ENCODE measurements around the gene CEP85L.

The CEP85L gene

DNA sequence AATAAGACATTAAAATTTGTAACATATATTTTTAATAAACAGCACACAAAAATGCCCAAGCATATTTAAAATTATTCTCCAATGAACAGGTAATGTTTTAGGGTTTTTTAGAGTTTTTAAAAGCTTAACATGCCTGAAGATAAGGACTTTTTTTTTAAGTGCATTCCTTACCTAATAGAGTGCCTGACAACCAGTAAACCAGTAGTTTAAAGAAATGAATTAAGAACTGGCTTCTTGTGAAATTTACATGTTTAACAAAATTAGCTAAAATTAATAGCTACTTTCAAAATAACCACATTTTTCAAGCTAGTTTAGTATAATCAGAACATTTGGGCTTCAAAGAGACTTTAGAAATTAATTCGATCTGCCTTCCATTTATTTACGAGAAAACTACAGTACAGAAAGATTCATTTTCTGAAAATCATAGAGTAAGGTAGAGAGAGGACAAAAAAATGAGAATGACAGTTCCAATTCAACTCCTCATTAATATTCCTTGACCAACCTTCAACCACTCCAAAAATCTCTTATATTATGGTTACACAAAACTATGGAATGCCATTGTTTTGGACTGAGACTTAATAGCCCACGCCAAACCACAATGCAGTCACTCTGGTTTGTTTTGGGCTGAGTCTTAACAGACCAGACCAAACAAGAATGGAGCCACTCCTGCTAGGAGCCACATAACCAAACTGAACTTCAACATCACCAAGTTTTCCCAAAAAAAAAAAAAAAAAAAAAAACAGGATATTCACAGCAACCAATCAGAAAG is 109.0 kb downstream of the CEP85L start:
- DNase-seq (ENCODE audit: low read depth in 2 of 2) = no peak

DNA sequence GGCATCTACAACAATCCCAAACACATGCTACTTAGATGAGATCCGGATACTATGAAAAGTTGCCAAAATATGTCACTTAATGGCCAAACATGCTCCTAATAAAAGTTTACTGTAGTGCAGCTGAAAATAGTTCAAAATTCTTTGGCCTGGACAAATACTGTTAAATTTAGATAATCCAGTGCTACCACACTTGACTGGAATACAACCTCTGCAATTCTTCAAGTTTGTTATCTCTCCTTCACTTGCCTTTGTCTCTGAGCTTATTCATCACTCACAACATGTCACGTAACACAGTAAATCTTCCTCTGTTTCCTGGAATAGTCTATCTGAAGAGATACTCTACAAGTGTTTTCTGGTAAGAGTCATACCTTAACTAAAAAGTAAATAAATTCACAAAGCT is 113.8 kb downstream of the CEP85L start:
- DNase-seq (ENCODE audit: low read depth in 2 of 2) = no peak

DNA sequence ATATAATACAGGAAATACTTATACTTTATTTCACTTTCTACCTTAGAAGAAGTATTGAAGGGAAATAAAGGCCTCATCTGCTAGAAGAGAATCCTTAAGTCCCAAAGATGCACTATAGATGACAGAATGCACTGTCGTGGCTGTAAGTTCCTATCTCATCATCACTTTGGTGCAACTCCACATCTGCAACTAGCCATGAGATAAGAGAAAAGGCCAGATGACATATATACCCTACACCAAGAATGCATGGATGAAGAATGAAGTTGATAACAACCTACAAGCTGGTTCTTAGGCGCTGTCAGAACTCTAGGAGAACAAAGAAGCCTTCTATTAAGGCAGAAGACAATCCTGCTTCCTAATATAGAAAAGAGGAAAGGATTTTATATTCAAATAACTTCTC is 114.9 kb downstream of the CEP85L start:
- no peak for DNase-seq (ENCODE audit: low read depth in 2 of 2)

DNA sequence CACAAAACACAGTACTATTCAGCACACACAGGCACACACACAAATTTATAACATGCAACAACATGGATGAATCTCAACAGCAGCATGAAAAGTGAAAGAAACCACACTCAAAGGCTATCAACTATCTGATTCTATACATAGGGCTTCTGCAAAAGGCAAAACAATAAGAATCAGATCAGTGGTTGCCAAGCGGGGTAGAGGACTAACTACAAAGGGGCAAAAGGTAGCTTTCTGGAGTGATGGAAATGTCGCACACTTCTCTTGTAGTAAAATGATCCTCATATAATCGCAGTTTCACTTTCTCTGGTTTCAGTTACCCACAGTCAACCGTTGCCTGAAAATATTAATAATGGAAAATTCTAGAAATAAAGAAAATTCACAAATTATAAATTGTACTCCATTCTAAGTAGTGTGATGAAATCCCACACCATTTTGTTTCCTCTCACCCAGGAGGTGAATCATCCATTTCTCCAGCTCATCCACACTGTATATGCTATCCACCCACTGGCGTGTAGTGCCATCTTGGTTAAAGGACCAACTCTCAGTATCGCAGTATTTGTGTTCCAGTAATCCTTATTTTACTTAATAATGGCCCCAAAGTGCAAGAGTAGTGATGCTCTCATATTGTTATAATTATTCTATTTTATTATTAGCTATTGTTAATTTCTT is 116.1 kb downstream of the CEP85L start:
- DNase-seq (ENCODE audit: low read depth in 2 of 2) = no peak

DNA sequence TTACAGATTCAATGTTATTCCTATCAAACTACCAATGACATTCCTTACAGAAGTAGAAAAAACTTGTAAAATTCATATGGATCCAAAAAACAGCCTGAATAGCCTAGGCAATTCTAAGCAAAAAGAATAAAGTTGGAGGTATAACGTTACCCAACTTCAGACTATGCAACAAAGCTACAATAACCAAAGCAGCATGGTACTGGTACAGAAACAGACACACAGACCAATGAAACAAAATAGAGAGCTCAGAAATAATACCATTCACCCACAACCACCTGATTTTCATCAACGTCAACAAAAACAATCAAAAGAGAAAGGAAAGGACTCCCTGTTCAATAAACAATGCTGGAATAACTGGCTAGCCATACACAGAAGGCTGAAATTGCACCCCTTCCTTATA is 120.4 kb downstream of the CEP85L start:
- DNase-seq (ENCODE audit: low read depth in 2 of 2) = no peak

DNA sequence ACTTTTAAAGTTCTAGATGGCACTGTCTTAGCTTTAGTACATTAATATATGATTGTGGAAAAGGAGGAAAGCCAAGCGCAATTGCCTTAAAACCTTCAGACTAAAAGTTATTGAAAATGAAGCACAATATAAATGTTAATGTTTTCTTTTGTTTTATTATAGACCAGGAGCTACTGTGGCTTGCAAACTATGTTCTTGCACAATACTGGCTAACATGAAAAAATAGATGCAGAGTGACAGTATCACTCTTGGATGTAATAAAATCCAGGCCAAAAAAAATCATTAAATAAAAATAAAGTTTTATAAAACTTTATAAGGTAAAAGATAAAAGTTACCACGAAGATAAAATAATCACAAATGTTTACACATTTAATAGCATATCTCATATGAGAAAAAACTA is 121.6 kb downstream of the CEP85L start:
- no peak for DNase-seq (ENCODE audit: low read depth in 2 of 2)

DNA sequence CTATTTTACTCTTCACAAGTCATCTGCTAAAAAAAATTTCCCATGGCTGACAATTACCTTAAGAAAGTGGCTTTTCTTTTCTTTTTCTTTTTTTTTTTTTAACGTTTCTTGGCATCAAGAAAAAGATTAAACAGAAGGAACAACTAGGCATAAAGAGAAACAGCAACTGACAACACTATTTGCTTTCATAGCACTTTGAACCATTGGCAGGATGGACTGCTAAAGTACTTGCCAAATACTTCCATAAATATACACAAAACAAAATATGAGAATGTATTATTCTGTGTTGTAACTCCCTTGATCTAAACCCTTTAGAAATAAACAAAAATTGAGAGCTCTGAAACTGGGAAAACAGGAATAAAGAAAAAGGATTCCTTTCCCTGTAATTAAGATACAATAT is 123.3 kb downstream of the CEP85L start:
- DNase-seq (ENCODE audit: low read depth in 2 of 2) = no peak

DNA sequence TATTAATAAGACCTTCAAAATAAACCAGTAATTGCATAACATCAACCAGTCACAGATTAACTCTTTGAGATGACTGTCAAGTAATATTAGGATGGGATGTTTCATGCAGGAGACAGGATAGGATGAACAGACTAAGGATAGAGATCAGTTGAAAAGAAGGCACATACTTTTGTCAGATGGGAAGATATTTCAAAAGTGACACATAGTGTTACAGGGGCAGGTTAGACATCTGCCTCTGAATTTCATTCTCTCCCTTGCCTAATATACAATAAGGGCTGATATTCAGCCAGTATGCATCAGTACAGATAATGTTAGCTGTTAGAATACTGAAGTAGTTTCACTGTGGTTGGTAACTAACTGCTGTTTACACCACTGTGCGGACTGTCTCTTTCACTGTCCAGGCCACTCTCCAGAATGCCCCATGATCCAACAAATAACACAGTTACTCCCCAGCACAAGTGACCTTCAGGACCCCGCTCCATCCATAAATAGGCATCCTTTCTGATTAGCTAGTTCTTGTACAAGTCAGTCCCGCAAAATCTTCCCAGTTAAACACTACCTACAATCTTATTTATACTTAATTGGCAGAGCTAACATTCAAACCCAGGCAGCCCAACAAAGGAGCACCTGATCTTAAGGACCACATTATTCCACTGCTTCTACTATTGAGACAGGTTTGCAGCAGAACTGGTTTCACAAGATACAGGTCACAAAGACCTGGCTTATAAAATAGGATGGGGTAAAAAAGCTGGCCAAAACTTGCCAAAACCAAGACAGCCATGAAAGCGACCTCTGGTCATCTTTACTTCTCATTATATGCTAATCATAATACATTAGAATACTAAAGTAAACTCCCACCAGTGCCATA is 125.2 kb downstream of the CEP85L start:
- no peak for DNase-seq (ENCODE audit: low read depth in 2 of 2)

DNA sequence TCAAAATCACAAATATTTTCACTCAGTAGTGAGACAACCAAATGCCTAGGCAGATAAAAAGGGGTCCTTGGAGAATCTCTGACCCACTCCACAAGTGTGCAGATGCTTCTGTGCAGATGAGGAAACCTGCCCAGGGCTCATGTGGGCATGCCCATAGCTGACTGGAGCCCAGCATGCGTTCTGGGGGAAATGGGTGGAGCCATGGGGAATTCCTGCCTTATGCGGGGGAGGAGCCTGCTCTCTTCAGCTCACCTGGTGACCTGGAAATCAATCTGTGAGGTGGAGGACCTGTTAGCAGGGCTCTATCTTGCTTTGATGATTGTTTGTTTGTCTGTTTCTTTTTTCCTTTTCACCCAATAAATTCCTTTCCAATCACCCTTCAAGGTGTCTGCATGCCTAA is 126.7 kb downstream of the CEP85L start:
- no peak for DNase-seq (ENCODE audit: low read depth in 2 of 2)

DNA sequence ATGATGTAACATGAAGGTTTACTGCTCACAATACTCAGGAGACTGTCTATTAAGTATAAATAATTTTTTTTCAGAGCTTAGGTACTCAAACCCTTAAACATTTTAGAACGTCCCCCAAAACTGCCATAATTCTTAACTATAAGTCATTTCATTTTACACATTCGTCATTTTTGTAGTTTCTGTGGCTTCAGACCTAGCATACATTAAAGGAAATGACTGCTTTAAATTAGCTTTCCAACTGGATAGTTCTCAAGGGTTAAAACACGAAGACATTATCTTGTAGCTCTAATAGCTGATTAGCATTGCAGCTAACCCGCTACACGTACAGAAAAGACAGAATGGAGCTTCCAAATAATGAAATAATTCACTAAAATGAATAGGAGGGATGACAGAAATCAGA is 128.2 kb downstream of the CEP85L start:
- no peak for DNase-seq (ENCODE audit: low read depth in 2 of 2)

DNA sequence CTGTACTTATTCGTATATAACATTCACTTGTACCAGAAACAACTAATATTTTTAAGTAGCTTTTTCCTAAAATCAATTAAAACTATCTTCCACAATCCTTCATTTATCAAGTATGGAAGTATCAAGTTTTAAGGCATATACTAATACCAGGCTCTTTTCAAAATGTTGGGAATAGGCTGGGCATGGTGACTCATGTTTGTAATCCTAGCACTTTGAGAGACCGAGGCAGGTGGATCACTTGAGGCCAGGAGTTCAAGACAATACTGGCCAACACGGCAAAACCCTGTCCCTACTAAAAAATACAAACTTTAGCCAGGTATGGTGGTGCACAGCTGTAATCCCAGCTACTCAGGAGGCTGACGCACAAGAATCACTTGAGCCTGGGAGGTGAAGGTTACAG is 129.0 kb downstream of the CEP85L start:
- no peak for DNase-seq (ENCODE audit: low read depth in 2 of 2)

DNA sequence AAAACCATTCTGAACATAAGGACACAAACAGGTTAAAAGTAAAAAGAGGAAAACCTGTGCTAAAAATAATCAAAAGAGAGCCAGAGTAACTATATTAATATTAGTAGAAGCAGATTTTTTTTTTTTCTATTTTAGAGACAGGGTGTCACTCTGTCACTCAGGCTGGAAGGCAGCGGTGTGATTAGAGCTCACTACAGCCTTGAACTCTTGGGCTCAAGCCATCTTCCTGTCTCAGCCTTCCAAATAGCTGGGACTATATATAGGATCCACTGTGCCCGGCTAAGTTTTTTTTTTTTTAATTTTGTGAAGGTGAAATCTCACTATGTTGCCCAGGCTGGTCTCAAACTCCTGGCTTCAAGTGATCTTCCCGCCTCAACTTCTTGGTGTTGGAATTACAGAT is 136.7 kb downstream of the CEP85L start:
- no peak for DNase-seq (ENCODE audit: low read depth in 2 of 2)

DNA sequence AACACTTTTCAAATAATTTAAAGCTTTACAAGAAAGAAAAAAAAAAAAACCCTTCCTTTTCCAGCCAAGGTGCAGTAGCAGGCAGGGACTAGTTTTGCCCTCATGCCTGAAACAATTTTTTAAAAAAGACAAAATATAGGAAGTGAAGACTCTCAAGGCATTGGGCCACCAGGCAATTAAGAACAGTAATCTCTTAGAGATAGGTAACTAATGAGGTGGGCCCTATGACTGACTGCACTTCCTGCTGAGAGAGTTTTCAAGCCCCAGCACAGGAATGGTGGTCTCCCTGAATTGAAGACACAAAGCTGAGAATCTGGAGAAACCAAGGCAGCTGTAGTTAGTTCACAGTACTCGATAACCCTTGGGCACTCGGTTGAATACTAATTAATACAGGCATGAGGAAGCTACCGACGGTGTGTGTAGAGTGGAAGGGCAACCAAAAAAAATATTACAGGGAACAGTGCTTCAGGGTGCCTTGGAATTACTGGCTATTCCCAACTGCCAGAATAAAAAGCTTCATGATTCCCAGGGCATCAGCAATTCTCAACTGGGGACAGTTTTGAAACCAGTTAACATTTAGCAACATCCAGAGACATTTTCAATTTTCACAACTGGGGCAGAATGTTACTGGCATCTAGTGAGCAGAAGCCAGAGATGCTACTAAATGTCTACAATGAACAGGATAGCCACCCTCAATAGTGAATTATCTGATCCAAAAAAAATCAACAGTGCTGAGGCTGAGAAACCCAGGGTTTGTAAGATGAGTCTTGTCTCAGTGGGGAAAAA is 139.3 kb downstream of the CEP85L start:
- no peak for DNase-seq (ENCODE audit: low read depth in 2 of 2)

DNA sequence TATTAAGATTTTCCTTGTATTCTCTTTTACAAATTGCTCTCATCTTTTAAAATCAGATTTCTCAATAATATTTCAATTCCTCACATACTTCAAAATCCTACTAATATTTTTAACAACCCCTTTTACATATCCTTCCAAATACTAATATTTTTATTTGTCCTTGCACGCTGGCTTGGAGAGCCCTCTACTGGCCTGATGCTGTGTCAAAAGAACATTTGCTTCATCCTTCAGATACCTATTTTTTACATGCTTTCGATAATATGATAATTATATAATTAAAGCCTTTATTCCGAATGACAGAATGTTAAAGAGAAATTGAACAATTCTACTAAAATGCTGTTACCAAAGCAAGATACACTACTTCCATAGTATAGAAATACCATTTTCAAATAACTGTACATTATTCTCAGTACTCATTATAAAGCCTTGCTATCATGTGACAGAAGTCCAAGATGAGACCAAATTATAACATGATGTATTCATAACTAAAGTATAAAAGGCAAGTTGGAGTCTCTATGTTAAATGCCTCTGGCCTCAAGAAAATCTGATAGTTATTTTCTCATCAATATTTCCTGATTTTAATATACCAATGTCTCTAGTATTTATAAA is 142.3 kb downstream of the CEP85L start:
- no peak for DNase-seq (ENCODE audit: low read depth in 2 of 2)

DNA sequence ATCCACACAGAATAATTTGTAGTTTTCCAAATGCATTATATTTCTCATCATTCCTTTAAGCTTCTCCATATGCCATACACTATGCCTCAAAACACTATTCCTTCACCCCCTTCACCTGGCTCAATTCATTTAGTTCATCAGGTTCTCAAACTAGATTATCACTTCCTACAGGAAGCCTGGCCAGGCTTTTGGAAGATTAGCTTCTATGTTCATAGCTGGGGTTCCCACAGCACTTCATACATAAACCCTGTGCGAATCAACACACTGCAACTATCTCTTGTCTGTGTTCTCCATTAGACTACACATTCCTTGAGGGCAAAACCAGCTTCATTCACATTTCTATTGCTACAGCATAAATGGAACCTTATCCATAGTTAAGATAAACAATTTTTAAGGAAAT is 143.8 kb downstream of the CEP85L start:
- no peak for DNase-seq (ENCODE audit: low read depth in 2 of 2)

DNA sequence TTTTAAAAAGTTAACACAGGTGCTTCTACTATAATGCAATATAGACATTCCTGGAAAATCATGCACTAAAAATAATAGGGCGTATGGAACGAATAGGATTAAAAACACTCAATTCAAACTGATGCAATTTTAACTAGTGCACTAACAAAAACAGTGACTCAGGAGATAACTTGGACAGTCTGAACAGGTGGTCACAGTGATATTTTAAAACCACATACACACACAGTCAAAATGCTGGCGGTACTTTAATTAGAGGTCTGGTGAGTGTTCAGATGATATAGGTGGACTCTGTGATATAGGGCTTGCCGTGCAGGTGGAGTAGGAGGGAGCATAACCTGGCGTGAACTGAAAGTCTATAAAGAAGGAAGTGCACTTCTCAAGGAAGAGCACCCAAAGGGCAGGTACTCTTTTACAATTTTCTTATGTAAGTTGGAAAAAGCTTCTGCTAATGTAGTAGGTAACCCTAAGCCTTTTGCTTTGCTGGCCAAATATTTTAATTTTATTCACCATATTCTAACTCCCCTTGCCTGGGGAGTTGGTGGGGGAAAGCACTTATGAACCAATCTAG is 145.2 kb downstream of the CEP85L start:
- no peak for DNase-seq (ENCODE audit: low read depth in 2 of 2)

DNA sequence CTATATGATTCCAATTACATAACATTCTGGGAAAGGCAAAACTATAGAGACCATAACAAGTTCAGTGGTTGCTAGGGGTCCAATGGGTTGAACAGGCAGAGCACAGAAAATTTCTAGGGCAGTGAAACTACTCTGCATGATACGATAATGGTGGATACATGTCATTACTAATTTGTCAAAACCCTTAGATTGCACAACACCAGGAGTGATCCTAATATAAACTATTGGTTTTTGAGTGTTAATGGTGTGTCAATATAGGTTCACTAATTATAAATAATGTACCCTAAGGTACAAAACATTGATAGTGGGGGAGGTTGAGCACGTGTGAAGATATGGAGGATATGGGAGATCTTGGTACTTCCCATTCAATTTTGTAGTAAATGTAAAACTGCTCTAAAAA is 145.7 kb downstream of the CEP85L start:
- DNase-seq (ENCODE audit: low read depth in 2 of 2) = no peak

DNA sequence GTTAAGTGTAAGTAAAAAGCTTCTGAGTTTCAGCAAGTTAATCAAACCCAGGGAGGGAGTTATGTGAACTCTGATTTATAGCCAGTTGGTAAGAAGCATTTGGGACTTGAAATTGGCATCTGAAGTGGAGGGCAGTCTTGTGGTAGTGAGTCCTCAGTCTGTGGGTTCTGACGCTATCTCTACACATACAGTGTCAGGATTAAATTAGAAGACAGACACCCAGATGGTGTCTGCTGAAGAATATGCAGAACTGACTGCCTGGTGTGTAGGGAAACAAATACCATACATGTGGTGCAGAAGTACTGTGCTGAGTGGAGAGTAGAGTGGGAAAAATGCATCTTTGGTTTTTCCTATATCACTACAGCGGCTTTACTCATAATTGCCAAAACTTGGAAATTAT is 146.8 kb downstream of the CEP85L start:
- no peak for DNase-seq (ENCODE audit: low read depth in 2 of 2)

DNA sequence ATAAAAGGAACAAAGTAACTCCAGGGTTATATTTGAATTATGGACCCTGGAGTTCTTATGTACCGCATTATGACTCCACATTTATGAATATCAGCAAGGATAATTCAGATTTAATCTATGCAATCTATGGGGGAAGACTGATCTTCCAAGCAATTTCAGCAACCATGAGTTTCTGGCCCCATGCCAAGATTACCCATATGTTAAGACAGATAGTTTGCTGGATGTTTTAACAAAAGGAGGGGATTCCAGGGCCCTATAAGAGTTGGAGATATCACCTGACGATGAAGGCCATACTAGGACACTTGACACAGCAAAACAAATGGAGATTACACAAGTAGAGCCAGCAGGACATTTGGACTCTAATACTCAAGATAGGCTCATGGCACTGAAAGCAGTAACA is 149.2 kb downstream of the CEP85L start:
- DNase-seq (ENCODE audit: low read depth in 2 of 2) = no peak

DNA sequence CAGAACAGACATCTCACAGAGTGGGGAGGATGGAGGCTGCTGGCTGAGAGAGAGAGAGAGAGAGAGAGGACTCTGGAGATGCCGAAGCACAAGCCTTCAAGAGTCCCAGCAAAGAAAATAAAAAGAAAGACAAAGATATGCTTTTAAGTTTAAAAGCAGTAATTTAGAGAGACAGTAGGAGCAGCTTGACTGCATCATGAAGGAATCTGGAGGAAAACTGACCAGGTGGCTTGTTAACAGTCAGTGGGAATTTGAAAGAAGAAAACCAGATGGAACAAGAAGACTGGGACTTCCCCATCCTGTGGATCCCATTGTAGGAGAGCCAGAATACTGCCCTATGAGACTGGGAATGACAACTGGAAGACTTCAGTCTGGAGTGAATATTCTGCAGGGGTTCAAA is 149.6 kb downstream of the CEP85L start:
- no peak for DNase-seq (ENCODE audit: low read depth in 2 of 2)

DNA sequence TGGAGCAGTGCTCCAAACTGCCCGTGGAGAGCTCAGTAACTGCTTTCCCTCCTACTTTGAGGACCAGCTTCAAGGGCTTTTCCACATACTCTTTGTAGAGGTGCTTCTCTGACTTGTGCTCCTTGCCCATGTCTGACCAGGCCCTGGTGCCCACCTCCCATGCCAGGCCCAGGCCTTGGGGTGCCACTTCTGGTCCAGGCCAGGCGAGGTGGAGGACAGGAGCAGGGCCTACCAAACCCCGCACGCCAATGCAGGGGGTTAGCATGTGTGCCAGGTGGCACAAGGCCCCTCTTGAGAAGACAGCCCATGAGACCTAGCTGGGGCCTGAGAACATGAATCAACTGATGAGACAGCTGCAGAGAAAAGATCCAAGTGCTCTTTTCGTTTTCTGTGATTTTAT is 150.3 kb downstream of the CEP85L start:
- DNase-seq (ENCODE audit: low read depth in 2 of 2) = no peak

Data from stimulated activated CD8-positive, alpha-beta memory T cell treated with anti-CD3 and anti-CD28 coated beads, Interleukin-15, amount 100 ng/mL, for 48 hours (primary cell).